Gastrocnemius medialis (tissue), 4 donors: ENCODE measurements around the gene NDN.

Source experiments
- CTCF ChIP-seq, 5 experiments: fragments of 450-650 bp in 3 of 5; fragments of 200-600 bp in 2 of 5; sonication (generic) in 2 of 5; IDR thresholded peaks in 4 of 5; conservative IDR thresholded peaks in 1 of 5; 1 replicate in 4 of 5; 2 replicates in 1 of 5; pipeline ENCODE4 v1.5.1; 2016 to 2019; ENCODE audit warnings: antibody characterized with exemption in 5 of 5, mild to moderate bottlenecking in 3 of 5, moderate library complexity in 3 of 5
- POLR2A ChIP-seq, 2 donors: fragments of 450-650 bp; IDR thresholded peaks; one replicate each; pipeline ENCODE4 v1.6.1; 2017; ENCODE audit warnings: antibody characterized with exemption in 2 of 2, mild to moderate bottlenecking in 2 of 2, moderate library complexity in 2 of 2

GRCh38 chr15:23663232-23663631, 23.9 kb downstream of the NDN start:
- no peak for TF ChIP-seq CTCF (IDR thresholded peaks at IDR 0.05 in 4 of 5, conservative IDR thresholded peaks at IDR 0.05 in 1 of 5)
- no peak for TF ChIP-seq POLR2A (IDR thresholded peaks at IDR 0.05)
